ENCODE measurements around the gene ADAP1. TPM values are rescaled to one million over a fixed set of nuclear protein-coding genes. Genes with fewer than 3 reads are reported as not detected.

Gene ADAP1
- total RNA-seq, 1 donor from 2014 or later = 62.8 TPM

DNA sequence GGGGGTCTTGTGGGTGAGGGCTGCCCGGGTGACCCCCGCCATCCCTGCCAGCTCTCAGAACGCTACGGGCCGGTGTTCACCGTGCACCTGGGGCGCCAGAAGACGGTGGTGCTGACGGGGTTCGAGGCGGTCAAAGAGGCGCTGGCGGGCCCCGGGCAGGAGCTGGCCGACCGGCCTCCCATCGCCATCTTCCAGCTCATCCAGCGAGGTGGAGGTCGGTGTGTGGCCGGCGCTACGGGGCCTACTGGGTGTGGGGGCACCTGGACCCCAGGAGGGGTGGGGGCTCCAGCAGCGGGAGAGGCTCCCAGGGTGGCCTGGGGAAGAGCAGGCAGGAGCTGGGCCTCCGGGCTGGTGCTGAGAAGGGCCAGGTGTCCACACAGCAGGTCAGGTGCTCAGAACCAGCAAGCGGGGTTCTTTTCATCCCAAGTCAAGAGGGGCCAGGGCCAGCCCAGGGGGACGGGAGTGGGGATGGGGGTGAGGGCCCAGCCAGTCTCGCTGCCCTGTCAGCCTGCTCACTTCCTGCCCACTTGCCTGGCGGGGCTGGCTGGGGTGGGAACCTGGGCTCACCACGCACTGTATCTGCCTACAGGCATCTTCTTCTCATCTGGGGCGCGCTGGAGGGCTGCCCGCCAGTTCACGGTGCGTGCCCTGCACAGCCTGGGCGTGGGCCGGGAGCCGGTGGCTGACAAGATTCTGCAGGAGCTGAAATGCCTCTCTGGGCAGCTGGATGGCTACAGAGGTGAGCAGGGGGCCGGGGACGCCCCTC is 30.1 kb upstream of the ADAP1 start:
- no peak overlapping the region for H3K27ac Mint-ChIP-seq

GRCh38 chr7:983616-984071 is 29.2 kb upstream of the ADAP1 start:
- H3K36me3 Mint-ChIP-seq (ENCODE audit: low read depth) = no peaks in the 10 kb centered on the region
- no peak overlapping the region for H3K27ac Mint-ChIP-seq
- intact Hi-C loops (cut with micrococcal nuclease) = no loop called here
- no peaks in the 10 kb centered on the region for H3K9me3 Mint-ChIP-seq
- no peak for DNase-seq (ENCODE audit: low spot score)
- H3K4me1 Mint-ChIP-seq (ENCODE audit: low read depth) = no peaks in the 10 kb centered on the region
- no peaks in the 10 kb centered on the region for H3K27me3 Mint-ChIP-seq (ENCODE audit: low read depth)
- H3K4me3 Mint-ChIP-seq (ENCODE audit: low read depth) = no peak overlapping the region

More for the DNA sequence above, 30.1 kb upstream of the ADAP1 start:
- Mint-ChIP-seq H3K36me3 (ENCODE audit: low read depth) (no peaks in the 10 kb centered on the region), H3K9me3 (no peaks in the 10 kb centered on the region), H3K27me3 (ENCODE audit: low read depth) (no peaks in the 10 kb centered on the region), H3K4me3 (ENCODE audit: low read depth) (no peak overlapping the region), H3K4me1 (ENCODE audit: low read depth) (no peaks in the 10 kb centered on the region)
- no peak for DNase-seq (ENCODE audit: low spot score)
- intact Hi-C loops (cut with micrococcal nuclease) = no loop called here

DNA sequence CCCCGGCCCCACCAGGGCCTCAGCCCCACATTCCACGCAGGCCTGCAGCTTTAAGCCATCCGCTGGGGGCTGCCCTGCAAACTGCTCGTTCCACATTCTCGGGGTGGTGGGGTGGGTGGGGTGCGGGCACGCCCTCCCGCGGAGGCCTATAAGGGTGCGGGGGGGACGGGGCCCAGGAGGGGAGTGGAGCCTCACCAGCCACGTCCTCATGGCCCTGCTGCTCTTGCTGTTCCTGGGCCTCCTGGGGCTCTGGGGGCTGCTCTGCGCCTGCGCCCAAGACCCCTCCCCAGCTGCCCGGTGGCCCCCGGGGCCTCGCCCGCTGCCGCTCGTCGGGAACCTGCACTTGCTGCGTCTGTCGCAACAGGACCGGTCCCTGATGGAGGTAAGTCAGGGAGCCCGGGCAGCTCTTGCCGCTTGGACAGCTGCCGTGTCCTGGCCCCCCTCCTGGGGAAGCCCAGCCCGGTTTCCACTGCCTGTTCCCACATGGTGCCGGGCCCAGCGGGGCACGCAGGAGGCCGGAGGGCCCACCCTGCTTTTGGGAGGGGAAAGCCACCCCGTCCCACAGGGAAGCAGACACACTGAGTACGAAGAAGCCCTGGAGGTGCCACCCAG is 28.6 kb upstream of the ADAP1 start, which contains the start of gene CYP2W1:
CYP2W1 (plus strand) TSS at position 178 of the 612 bp plus-strand sequence; CDS start at position 209, 31 bp downstream.
- no peak within 1 kb of the TSS for H3K4me3 Mint-ChIP-seq (ENCODE audit: low read depth)
- no peak for DNase-seq (ENCODE audit: low spot score)
- no peaks in the 10 kb centered on the region for H3K4me1 Mint-ChIP-seq (ENCODE audit: low read depth)
- H3K36me3 Mint-ChIP-seq (ENCODE audit: low read depth) = no peaks in the 10 kb centered on the region
- H3K9me3 Mint-ChIP-seq = no peaks in the 10 kb centered on the region
- no peak within 1 kb of the TSS for H3K27ac Mint-ChIP-seq
- H3K27me3 Mint-ChIP-seq (ENCODE audit: low read depth) = no peaks in the 10 kb centered on the region
- intact Hi-C loops (cut with micrococcal nuclease) = no loop called here

DNA sequence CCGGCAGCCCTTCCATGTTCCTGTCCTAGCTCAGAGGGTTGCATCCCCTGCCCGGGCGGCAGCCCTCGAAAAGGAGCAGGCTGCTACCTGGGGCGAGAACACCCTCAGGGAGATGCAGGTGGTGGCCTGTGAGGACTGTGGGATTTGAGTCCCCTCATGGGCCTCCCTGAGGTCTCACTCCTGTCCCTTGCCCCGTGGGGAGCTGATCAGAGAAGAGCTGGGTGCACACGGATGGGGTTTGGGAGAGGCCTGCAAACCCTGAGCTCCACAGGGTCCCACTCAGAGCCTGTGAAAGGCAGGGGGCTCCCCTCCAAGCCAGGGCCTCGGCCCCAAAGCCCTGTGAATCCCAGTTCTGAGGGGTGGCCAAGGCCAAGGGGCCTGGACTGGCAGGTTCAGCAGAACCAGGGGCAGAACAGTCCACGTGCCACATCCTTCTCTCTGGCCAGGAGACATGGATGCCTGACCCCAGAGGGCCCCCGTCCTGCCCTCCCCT is 28.1 kb upstream of the ADAP1 start:
- intact Hi-C loops (cut with micrococcal nuclease) = no loop called here
- Mint-ChIP-seq H3K4me1 (ENCODE audit: low read depth) (no peaks in the 10 kb centered on the region), H3K4me3 (ENCODE audit: low read depth) (no peak overlapping the region), H3K36me3 (ENCODE audit: low read depth) (no peaks in the 10 kb centered on the region), H3K27ac (no peak overlapping the region), H3K27me3 (ENCODE audit: low read depth) (no peaks in the 10 kb centered on the region), H3K9me3 (no peaks in the 10 kb centered on the region)
- DNase-seq (ENCODE audit: low spot score) = no peak

GRCh38 chr7:981793-982510 is 27.5 kb upstream of the ADAP1 start:
- intact Hi-C loops (cut with micrococcal nuclease) = no loop called here
- H3K9me3 Mint-ChIP-seq = no peaks in the 10 kb centered on the region

GRCh38 chr7:979886-980571 is 25.5 kb upstream of the ADAP1 start:
- intact Hi-C loops (cut with micrococcal nuclease) = loop anchor here (5.0 kb wide), 1 partner anchor 67 kb away; no protein-coding TSS in a partner anchor
- Mint-ChIP-seq H3K27me3 (ENCODE audit: low read depth) (no peaks in the 10 kb centered on the region), H3K27ac (no peak overlapping the region), H3K4me1 (ENCODE audit: low read depth) (no peaks in the 10 kb centered on the region), H3K4me3 (ENCODE audit: low read depth) (no peak overlapping the region), H3K9me3 (no peaks in the 10 kb centered on the region), H3K36me3 (ENCODE audit: low read depth) (no peaks in the 10 kb centered on the region)
- no peak for DNase-seq (ENCODE audit: low spot score)

More at GRCh38 chr7:981793-982510, 27.5 kb upstream of the ADAP1 start:
- Mint-ChIP-seq H3K27ac (no peak overlapping the region), H3K4me1 (ENCODE audit: low read depth) (no peaks in the 10 kb centered on the region), H3K4me3 (ENCODE audit: low read depth) (no peak overlapping the region), H3K36me3 (ENCODE audit: low read depth) (no peaks in the 10 kb centered on the region), H3K27me3 (ENCODE audit: low read depth) (no peaks in the 10 kb centered on the region)
- no peak for DNase-seq (ENCODE audit: low spot score)

- Mint-ChIP-seq H3K4me3 (ENCODE audit: low read depth) (no peak overlapping the region), H3K4me1 (ENCODE audit: low read depth) (peaks cover 2% of the 10 kb centered on the region), H3K27me3 (ENCODE audit: low read depth) (no peaks in the 10 kb centered on the region), H3K27ac (no peak overlapping the region), H3K9me3 (no peaks in the 10 kb centered on the region), H3K36me3 (ENCODE audit: low read depth) (peaks cover 8% of the 10 kb centered on the region)
- intact Hi-C loops (cut with micrococcal nuclease) = loop anchor here (5.0 kb wide), 1 partner anchor 68 kb away; no protein-coding TSS in a partner anchor
- DNase-seq (ENCODE audit: low spot score) = no peak
These were observed 24.7 kb upstream of the ADAP1 start for GRCh38 chr7:979151-979550.

DNA sequence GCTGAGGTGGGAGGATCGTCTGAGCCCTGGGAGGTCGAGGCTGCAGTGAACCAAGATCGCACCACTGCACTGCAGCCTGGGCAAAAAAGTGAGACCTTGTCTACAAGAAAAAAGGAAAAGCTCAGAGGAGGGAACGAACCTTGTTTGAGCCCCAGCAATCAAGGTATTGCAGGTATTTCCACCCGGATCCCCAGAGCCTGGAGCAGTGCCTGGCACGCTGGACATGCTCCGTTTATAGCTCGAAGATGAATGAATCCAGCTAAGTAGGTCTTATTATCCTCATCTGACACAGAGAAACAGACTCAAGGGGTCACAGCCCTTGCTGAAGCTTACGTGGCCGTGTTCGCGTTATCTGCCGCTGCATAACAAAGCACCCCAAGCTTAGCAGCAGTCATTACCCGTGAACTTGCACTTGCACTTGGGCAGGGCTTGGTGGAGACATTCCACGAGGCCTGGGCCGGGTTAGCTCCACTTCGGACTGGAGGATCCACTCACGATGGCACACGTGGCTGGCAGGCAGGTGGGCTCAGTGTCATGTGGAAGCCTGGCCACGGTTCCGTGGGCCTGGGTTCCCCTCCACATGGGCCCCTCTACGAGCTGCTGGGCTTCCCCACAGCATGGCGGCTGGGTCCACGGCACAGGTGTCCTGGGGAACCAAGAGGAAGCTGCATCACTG is 24.1 kb upstream of the ADAP1 start:
- no peaks in the 10 kb centered on the region for H3K9me3 Mint-ChIP-seq
- no peak overlapping the region for H3K4me3 Mint-ChIP-seq (ENCODE audit: low read depth)
- intact Hi-C loops (cut with micrococcal nuclease) = loop anchor here (5.0 kb wide), 1 partner anchor 69 kb away; no protein-coding TSS in a partner anchor
- H3K27me3 Mint-ChIP-seq (ENCODE audit: low read depth) = no peaks in the 10 kb centered on the region
- H3K27ac Mint-ChIP-seq = no peak overlapping the region
- DNase-seq (ENCODE audit: low spot score) = no peak
- H3K36me3 Mint-ChIP-seq (ENCODE audit: low read depth) = peaks cover 8% of the 10 kb centered on the region
- H3K4me1 Mint-ChIP-seq (ENCODE audit: low read depth) = peaks cover 2% of the 10 kb centered on the region

GRCh38 chr7:978049-978346 is 23.5 kb upstream of the ADAP1 start:
- intact Hi-C loops (cut with micrococcal nuclease) = loop anchor here (5.0 kb wide), 1 partner anchor 69 kb away; no protein-coding TSS in a partner anchor
- no peak for DNase-seq (ENCODE audit: low spot score)
- Mint-ChIP-seq H3K4me1 (ENCODE audit: low read depth) (peaks cover 6% of the 10 kb centered on the region), H3K36me3 (ENCODE audit: low read depth) (peaks cover 13% of the 10 kb centered on the region), H3K27ac (no peak overlapping the region), H3K9me3 (no peaks in the 10 kb centered on the region), H3K27me3 (ENCODE audit: low read depth) (no peaks in the 10 kb centered on the region), H3K4me3 (ENCODE audit: low read depth) (no peak overlapping the region)

DNA sequence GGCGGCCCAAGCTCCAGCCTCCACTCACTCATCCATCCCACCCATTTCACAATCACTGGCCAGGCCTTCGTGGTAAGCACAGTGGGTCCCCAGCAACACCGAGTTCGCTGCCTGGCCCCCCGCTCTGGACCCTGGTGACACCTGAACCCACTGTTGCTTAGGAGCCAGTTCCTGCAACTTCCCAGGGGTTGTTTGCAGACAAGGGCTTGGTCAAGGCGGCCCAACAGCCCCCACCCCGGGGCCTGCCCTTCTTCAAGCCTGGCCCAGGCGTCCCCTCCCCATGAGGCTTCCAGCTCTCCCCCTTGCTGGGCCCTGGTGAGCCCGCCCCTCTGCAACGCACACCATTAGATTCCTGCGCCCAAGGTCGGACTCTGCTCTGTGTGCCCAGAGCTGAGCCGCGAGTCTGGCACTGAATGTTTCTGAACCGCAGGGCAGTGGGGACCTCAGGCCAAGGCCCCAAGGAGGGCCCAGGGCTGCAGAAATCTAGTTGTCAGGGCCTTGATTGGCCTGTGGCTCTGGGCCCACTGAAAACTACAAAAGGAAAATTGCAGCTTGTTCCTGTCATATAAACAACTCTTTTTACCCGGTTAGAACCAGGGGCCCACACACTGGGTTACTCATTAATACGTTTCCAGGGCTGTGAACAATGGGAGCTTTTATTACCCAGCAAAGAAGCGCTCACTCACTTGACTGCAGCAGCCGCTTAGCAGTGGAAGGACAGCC is 23.0 kb upstream of the ADAP1 start:
- Mint-ChIP-seq H3K9me3 (no peaks in the 10 kb centered on the region), H3K27me3 (ENCODE audit: low read depth) (no peaks in the 10 kb centered on the region), H3K4me3 (ENCODE audit: low read depth) (no peak overlapping the region), H3K27ac (no peak overlapping the region), H3K4me1 (ENCODE audit: low read depth) (peaks cover 8% of the 10 kb centered on the region), H3K36me3 (ENCODE audit: low read depth) (peaks cover 18% of the 10 kb centered on the region)
- intact Hi-C loops (cut with micrococcal nuclease) = loop anchor here (5.0 kb wide), 1 partner anchor 70 kb away; no protein-coding TSS in a partner anchor
- DNase-seq (ENCODE audit: low spot score) = no peak

DNA sequence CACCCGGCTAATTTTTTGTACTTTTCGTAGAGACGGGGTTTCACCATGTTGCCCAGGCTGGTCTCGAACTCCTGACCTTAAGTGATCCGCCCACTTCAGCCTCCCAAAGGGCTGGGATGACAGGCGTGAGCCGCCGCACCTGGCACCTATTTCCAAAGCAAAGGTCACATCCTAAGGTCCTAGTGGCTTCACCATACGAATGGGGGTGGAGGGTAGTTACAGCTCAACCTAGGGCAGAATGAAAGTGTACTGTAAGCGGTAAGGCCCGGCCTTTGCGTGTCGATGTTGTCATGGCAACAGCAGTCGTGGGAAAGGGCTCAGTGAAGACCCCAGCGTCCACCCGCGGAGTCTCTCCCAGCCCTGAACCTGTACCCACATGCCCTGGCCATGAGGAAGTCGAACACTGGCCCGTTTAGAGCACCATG is 22.4 kb upstream of the ADAP1 start:
- Mint-ChIP-seq H3K27ac (no peak overlapping the region), H3K4me1 (ENCODE audit: low read depth) (peaks cover 8% of the 10 kb centered on the region), H3K9me3 (no peaks in the 10 kb centered on the region), H3K27me3 (ENCODE audit: low read depth) (no peaks in the 10 kb centered on the region), H3K4me3 (ENCODE audit: low read depth) (no peak overlapping the region), H3K36me3 (ENCODE audit: low read depth) (peaks cover 24% of the 10 kb centered on the region)
- DNase-seq (ENCODE audit: low spot score) = no peak
- intact Hi-C loops (cut with micrococcal nuclease) = loop anchor here (5.0 kb wide), 1 partner anchor 70 kb away; no protein-coding TSS in a partner anchor

All from activated T-helper 2 cell treated with anti-CD3 and anti-CD28 coated beads, Interferon-gamma antibody, Interleukin-2, Interleukin-4, amounts not matched to agents 10 μg/mL and 5 μg/mL and 100 μg/mL, durations not matched to agents 14 hours and 24 hours and 36 hours (primary cell).